Activated CD8-positive, alpha-beta memory T cell treated with anti-CD3 and anti-CD28 coated beads, Interleukin-2, amount 50 U/mL, for 1 hour (primary cell): Measurements from ENCODE around the gene SPRYD4.
"Not testable (repeated sequence)": the region's sequence is repeated elsewhere in the genome, so short reads cannot be mapped to it uniquely, and the experiment has no call there.

Source experiments
- DNase-seq: peaks from one replicate; pipeline ENCODE4 v3.0.0-alpha.2; 2020; ENCODE audit errors: extremely low read depth

SPRYD4 gene

GRCh38 chr12:56476972-56477432 lies 8.6 kb downstream of the SPRYD4 start:
- DNase-seq: no peak

GRCh38 chr12:56477521-56478225 lies 9.3 kb downstream of the SPRYD4 start:
- no peak for DNase-seq

GRCh38 chr12:56479625-56480024 lies 11.2 kb downstream of the SPRYD4 start:
- no peak for DNase-seq

- no peak for DNase-seq
Measured at GRCh38 chr12:56484566-56484965, 16.2 kb downstream of the SPRYD4 start.

- no peak for DNase-seq
Measured at GRCh38 chr12:56486694-56487093, 18.3 kb downstream of the SPRYD4 start.

- DNase-seq: no peak
Measured at GRCh38 chr12:56487448-56488040, 19.2 kb downstream of the SPRYD4 start.

GRCh38 chr12:56488041-56488955 lies 19.9 kb downstream of the SPRYD4 start, which contains the start of gene GLS2:
GLS2 (minus strand) TSS chr12:56488161; CDS start chr12:56488118, 43 bp downstream.
- DNase-seq: peak; percentile 31

- DNase-seq: no peak
Measured at GRCh38 chr12:56490360-56490759, 22.0 kb downstream of the SPRYD4 start.

GRCh38 chr12:56493409-56494105 lies 25.2 kb downstream of the SPRYD4 start:
- DNase-seq: not testable (repeated sequence)

GRCh38 chr12:56494106-56494415 lies 25.7 kb downstream of the SPRYD4 start:
- DNase-seq: not testable (repeated sequence)

GRCh38 chr12:56494481-56494880 lies 26.1 kb downstream of the SPRYD4 start:
- DNase-seq: not testable (repeated sequence)

- DNase-seq: not testable (repeated sequence)
Measured at GRCh38 chr12:56496704-56497103, 28.3 kb downstream of the SPRYD4 start.

- not testable (repeated sequence) for DNase-seq
Measured at GRCh38 chr12:56498126-56498902, 29.9 kb downstream of the SPRYD4 start.

- DNase-seq: not testable (repeated sequence)
Measured at GRCh38 chr12:56499452-56499851, 31.1 kb downstream of the SPRYD4 start.

GRCh38 chr12:56499879-56500278 lies 31.5 kb downstream of the SPRYD4 start:
- DNase-seq: not testable (repeated sequence)

- DNase-seq: no peak
Measured at GRCh38 chr12:56510786-56511185, 42.4 kb downstream of the SPRYD4 start.

- DNase-seq: not testable (repeated sequence)
Measured at GRCh38 chr12:56514014-56514318, 45.6 kb downstream of the SPRYD4 start.

GRCh38 chr12:56517854-56518253 lies 49.5 kb downstream of the SPRYD4 start:
- no peak for DNase-seq

GRCh38 chr12:56518570-56518969 lies 50.2 kb downstream of the SPRYD4 start:
- DNase-seq: no peak

- no peak for DNase-seq
Measured at GRCh38 chr12:56520048-56520447, 51.7 kb downstream of the SPRYD4 start.

GRCh38 chr12:56520506-56520905 lies 52.1 kb downstream of the SPRYD4 start:
- no peak for DNase-seq
